Tibial artery (tissue), 4 donors: ENCODE measurements around the gene WWP2.

ENCODE experiments used
- DNase-seq, 2 donors: peaks; one replicate each; pipeline ENCODE4 v3.0.0-alpha.2; 2019
- H3K27ac ChIP-seq, 2 donors: fragments of 200-600 bp; sonication (generic) in 1 of 2; 1 replicate in 1 of 2; 2 replicates in 1 of 2; pipeline ENCODE4 v1.5.1; 2018 to 2019; ENCODE audit warnings: mild to moderate bottlenecking in 1 of 2
- H3K27me3 ChIP-seq, 2 donors: fragments of 200-600 bp; sonication (generic) in 1 of 2; one replicate each; pipeline versions ENCODE4 v1.5.1 to v1.6.0; 2016 to 2019
- H3K36me3 ChIP-seq, 3 donors: fragments of 200-600 bp; sonication (generic) in 2 of 3; one replicate each; pipeline ENCODE4 v1.5.1; 2016 to 2019; ENCODE audit warnings: mild to moderate bottlenecking in 2 of 3
- H3K4me1 ChIP-seq, 4 donors: fragments of 200-600 bp; sonication (generic) in 2 of 4; 1 replicate in 3 of 4; 2 replicates in 1 of 4; pipeline ENCODE4 v1.5.1; 2016 to 2019
- H3K4me3 ChIP-seq, 2 donors: fragments of 200-600 bp; sonication (generic) in 1 of 2; 1 replicate in 1 of 2; 2 replicates in 1 of 2; pipeline ENCODE4 v1.5.1; 2018 to 2019; ENCODE audit warnings: mild to moderate bottlenecking in 2 of 2
- H3K9me3 ChIP-seq, 3 donors: fragments of 200-600 bp; sonication (generic) in 1 of 3; one replicate each; pipeline ENCODE4 v1.5.1; 2016 to 2019
- CTCF ChIP-seq, 2 experiments: fragments of 200-600 bp in 1 of 2; fragments of 450-650 bp in 1 of 2; IDR thresholded peaks; one replicate each; pipeline ENCODE4 v1.5.1; 2017 to 2019; ENCODE audit warnings: antibody characterized with exemption in 2 of 2, mild to moderate bottlenecking in 1 of 2, moderate library complexity in 1 of 2
- intact Hi-C: fragments of 100-400 bp; cut with DNase I; formaldehyde crosslinking; loops from one replicate; pipeline ENCODE4 v1.15.0; 2023; ENCODE audit warnings: low total_unique reads

The WWP2 gene

GRCh38 chr16:69816996-69817395 lies 54.9 kb downstream of the WWP2 start:
- Histone ChIP-seq H3K9me3 (no peaks in the 10 kb centered on the region), H3K36me3 (peaks cover 0 to 24% (median 0%) of the 10 kb centered on the region in 3 donors), H3K4me3 (no peak overlapping the region), H3K4me1 (peaks cover 0 to 15% (median 1%) of the 10 kb centered on the region in 4 donors), H3K27me3 (no peaks in the 10 kb centered on the region), H3K27ac (no peak overlapping the region)
- DNase-seq: no peak
- TF ChIP-seq CTCF (IDR thresholded peaks at IDR 0.05): no peak
- intact Hi-C loops: no loop called here

- H3K4me1 ChIP-seq: peaks cover 0 to 15% (median 1%) of the 10 kb centered on the region in 4 donors
- intact Hi-C loops: no loop called here
- no peaks in the 10 kb centered on the region for H3K9me3 ChIP-seq
- no peak for TF ChIP-seq CTCF (IDR thresholded peaks at IDR 0.05)
- peaks cover 0 to 16% (median 0%) of the 10 kb centered on the region in 3 donors for H3K36me3 ChIP-seq
- no peak overlapping the region for H3K4me3 ChIP-seq
- no peak for DNase-seq
- no peaks in the 10 kb centered on the region for H3K27me3 ChIP-seq
- no peak overlapping the region for H3K27ac ChIP-seq
These were observed 56.9 kb downstream of the WWP2 start for GRCh38 chr16:69818891-69819545.

GRCh38 chr16:69820926-69821541 lies 58.9 kb downstream of the WWP2 start:
- Histone ChIP-seq H3K27me3 (no peaks in the 10 kb centered on the region), H3K27ac (peak overlapping the region; percentile 49 to 72), H3K36me3 (peaks cover 0 to 14% (median 0%) of the 10 kb centered on the region in 3 donors), H3K4me1 (peaks cover 0 to 15% (median 1%) of the 10 kb centered on the region in 4 donors), H3K4me3 (peak overlapping the region; percentile 28 to 38), H3K9me3 (no peaks in the 10 kb centered on the region)
- DNase-seq: peak; percentile 68 to 91
- TF ChIP-seq CTCF (IDR thresholded peaks at IDR 0.05): no peak
- intact Hi-C loops: no loop called here

- intact Hi-C loops: no loop called here
- H3K4me3 ChIP-seq: no peak overlapping the region
- H3K9me3 ChIP-seq: no peaks in the 10 kb centered on the region
- peaks cover 0 to 14% (median 0%) of the 10 kb centered on the region in 3 donors for H3K36me3 ChIP-seq
- DNase-seq: no peak
- peak overlapping the region; percentile 49 to 72 for H3K27ac ChIP-seq
- no peak for TF ChIP-seq CTCF (IDR thresholded peaks at IDR 0.05)
- H3K27me3 ChIP-seq: no peaks in the 10 kb centered on the region
- H3K4me1 ChIP-seq: peaks cover 0 to 15% (median 1%) of the 10 kb centered on the region in 4 donors
These were observed 59.7 kb downstream of the WWP2 start for GRCh38 chr16:69821844-69822173.

- peak overlapping the region; percentile 49 to 72 for H3K27ac ChIP-seq
- DNase-seq: no peak
These were observed 60.2 kb downstream of the WWP2 start for GRCh38 chr16:69822174-69822935.

More at GRCh38 chr16:69822174-69822935, 60.2 kb downstream of the WWP2 start:
- no peak for TF ChIP-seq CTCF (IDR thresholded peaks at IDR 0.05)
- Histone ChIP-seq H3K36me3 (peaks cover 0 to 14% (median 0%) of the 10 kb centered on the region in 3 donors), H3K9me3 (no peaks in the 10 kb centered on the region), H3K4me3 (no peak overlapping the region), H3K27me3 (no peaks in the 10 kb centered on the region), H3K4me1 (peaks cover 0 to 15% (median 1%) of the 10 kb centered on the region in 4 donors)
- intact Hi-C loops: no loop called here
